K562 (cell line): ENCODE data around the gene DLGAP1. TPM values are rescaled to one million over a fixed set of nuclear protein-coding genes. Genes with fewer than 3 reads are reported as not detected.

Experiments used
- CEBPB ChIP-seq: fragments of 450-650 bp; IDR thresholded peaks from 2 replicates; pipeline ENCODE4 v1.6.1; 2016; ENCODE audit warnings: missing genetic modification characterization, missing compliant biosample characterization
- CHD1 ChIP-seq: fragments of 200-600 bp; sonication (generic); IDR thresholded peaks from one replicate; pipeline ENCODE4 v1.6.1; 2012; ENCODE audit warnings: mild to moderate bottlenecking, moderate library complexity, low read length, inconsistent platforms
- CREBBP ChIP-seq: IDR thresholded peaks from one replicate; pipeline ENCODE4 v1.6.1; 2012; ENCODE audit warnings: low read depth, mild to moderate bottlenecking, control low read depth, inconsistent platforms, low read length
- DACH1 ChIP-seq: fragments of 450-650 bp; IDR thresholded peaks from 2 replicates; pipeline ENCODE4 v1.6.1; 2018; ENCODE audit not compliant: partially characterized antibody
- NRF1 ChIP-seq, 2 experiments: fragments of 450-650 bp; IDR thresholded peaks in 1 of 2; conservative IDR thresholded peaks in 1 of 2; 2 replicates each; pipeline ENCODE4 v1.6.1; 2014; ENCODE audit warnings: mild to moderate bottlenecking in 2 of 2
- SIN3A ChIP-seq, 2 experiments: fragments of 150-350 bp in 1 of 2; IDR thresholded peaks; 2 replicates each; pipeline ENCODE4 v1.6.1; 2011 to 2016; ENCODE audit warnings: borderline replicate concordance in 2 of 2, low read depth in 2 of 2, low read length in 2 of 2, mild to moderate bottlenecking in 2 of 2, moderate library complexity in 2 of 2; ENCODE audit not compliant: control insufficient read depth in 1 of 2
- ZNF354B ChIP-seq: fragments of 250-450 bp; sonication (Bioruptor Pico); IDR thresholded peaks from 2 replicates; pipeline ENCODE4 v1.4.0; 2020
- polyA plus RNA-seq, 8 experiments: library from polyadenylated mRNA; depleted of rRNA in 4 of 8; stranded (reverse) in 5 of 8; unstranded in 3 of 8; fragments of >200 nt; fragmentation: Nextera tagmentation in 2 of 8; fragmentation: Illumina TruSeq in 1 of 8; extraction: Ambion mirVana in 2 of 8; extraction: Trizol in 1 of 8; gene quantifications; 2 replicates each; pipeline versions ENCODE4 v1.2.1 to v1.2.3, GENCODE V29; 2011 to 2014; ENCODE audit warnings: inconsistent platforms in 1 of 8, missing spikeins in 1 of 8
- total RNA-seq, 7 experiments: library from RNA; depleted of rRNA in 6 of 7; stranded (reverse); fragments of >200 nt in 6 of 7; fragmentation: Illumina TruSeq in 2 of 7; extraction: Trizol in 2 of 7; gene quantifications; 2 replicates each; pipeline versions ENCODE4 v1.2.1 to v1.2.3, GENCODE V29; 2011 to 2021; ENCODE audit warnings: low replicate concordance in 1 of 7
- TF ChIP-seq, protein P1 (sequence below): fragments of 250-450 bp; sonication (Bioruptor Pico); IDR thresholded peaks from 2 replicates; pipeline ENCODE4 v1.5.0; 2020; ENCODE audit warnings: mild to moderate bottlenecking, borderline replicate concordance
- TF ChIP-seq, protein P2 (sequence below): fragments of 250-450 bp; sonication (Bioruptor Pico); IDR thresholded peaks from 2 replicates; pipeline ENCODE4 v1.5.0; 2021
- TF ChIP-seq, protein P3 (sequence below): fragments of 450-650 bp; IDR thresholded peaks from 2 replicates; pipeline ENCODE4 v1.6.1; 2016
- TF ChIP-seq, protein P4 (sequence below): sonication (generic); formaldehyde crosslinking; IDR thresholded peaks from 2 replicates; pipeline ENCODE4 v1.8.0; 2022; ENCODE audit warnings: mild to moderate bottlenecking, missing genetic modification reagents
- TF ChIP-seq, protein P5 (sequence below): sonication (generic); formaldehyde crosslinking; IDR thresholded peaks from 2 replicates; pipeline ENCODE4 v1.8.0; 2022; ENCODE audit warnings: mild to moderate bottlenecking, missing genetic modification reagents
- TF ChIP-seq, protein P6 (sequence below): fragments of 450-650 bp; IDR thresholded peaks from 2 replicates; pipeline ENCODE4 v1.6.1; 2016; ENCODE audit warnings: antibody characterized with exemption
- TF ChIP-seq, protein P7 (sequence below): fragments of 450-650 bp; conservative IDR thresholded peaks from 2 replicates; pipeline ENCODE4 v1.6.1; 2016; ENCODE audit warnings: missing genetic modification characterization, low read depth, mild to moderate bottlenecking, control low read depth, missing compliant biosample characterization

DLGAP1 gene
- total and polyA plus RNA-seq, 9 of the 15 experiments (the other 6 are each of a cell fraction or from before 2014, with no cell fraction given), result 0.04 to 0.22 (median 0.08) TPM

DNA sequence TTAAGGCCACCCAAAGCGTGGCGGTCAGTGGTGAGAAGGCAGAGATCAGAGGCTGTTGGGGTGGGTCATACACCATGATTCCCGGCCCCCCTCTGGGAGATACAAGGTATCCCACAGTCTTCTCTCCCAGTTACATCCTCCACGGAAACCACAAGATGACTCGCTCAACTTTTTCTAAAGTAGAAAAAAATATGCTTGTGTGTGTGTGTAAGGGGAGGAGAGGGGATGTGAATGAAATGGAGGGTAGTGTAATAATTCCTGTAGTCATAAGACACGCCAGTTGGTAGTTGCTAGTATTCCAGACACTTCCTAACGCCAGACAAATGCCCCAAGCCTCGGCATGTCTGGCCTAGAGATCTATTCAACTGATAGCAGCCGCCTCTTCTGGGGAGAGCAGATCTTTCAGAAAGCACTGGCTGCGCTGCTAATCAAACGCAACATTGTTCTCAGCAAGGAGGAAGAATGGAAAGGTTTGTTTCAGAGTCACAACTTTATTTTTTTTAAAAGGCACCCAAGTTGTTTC lies 861.7 kb downstream of the DLGAP1 start (continued):
- no peak for TF ChIP-seq SIN3A (IDR thresholded peaks at IDR 0.05; ENCODE audit: borderline replicate concordance in 2 of 2, control insufficient read depth in 1 of 2, low read depth in 2 of 2, low read length in 2 of 2)
- TF ChIP-seq NRF1 (conservative IDR thresholded peaks at IDR 0.05 in 1 of 2, IDR thresholded peaks at IDR 0.05 in 1 of 2), result no peak
- TF ChIP-seq, protein P1, sequence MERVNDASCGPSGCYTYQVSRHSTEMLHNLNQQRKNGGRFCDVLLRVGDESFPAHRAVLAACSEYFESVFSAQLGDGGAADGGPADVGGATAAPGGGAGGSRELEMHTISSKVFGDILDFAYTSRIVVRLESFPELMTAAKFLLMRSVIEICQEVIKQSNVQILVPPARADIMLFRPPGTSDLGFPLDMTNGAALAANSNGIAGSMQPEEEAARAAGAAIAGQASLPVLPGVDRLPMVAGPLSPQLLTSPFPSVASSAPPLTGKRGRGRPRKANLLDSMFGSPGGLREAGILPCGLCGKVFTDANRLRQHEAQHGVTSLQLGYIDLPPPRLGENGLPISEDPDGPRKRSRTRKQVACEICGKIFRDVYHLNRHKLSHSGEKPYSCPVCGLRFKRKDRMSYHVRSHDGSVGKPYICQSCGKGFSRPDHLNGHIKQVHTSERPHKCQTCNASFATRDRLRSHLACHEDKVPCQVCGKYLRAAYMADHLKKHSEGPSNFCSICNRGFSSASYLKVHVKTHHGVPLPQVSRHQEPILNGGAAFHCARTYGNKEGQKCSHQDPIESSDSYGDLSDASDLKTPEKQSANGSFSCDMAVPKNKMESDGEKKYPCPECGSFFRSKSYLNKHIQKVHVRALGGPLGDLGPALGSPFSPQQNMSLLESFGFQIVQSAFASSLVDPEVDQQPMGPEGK (CRISPR knock-in tag), result no peak
- no peak for TF ChIP-seq ZNF354B (CRISPR knock-in tag)
- TF ChIP-seq, protein P2, sequence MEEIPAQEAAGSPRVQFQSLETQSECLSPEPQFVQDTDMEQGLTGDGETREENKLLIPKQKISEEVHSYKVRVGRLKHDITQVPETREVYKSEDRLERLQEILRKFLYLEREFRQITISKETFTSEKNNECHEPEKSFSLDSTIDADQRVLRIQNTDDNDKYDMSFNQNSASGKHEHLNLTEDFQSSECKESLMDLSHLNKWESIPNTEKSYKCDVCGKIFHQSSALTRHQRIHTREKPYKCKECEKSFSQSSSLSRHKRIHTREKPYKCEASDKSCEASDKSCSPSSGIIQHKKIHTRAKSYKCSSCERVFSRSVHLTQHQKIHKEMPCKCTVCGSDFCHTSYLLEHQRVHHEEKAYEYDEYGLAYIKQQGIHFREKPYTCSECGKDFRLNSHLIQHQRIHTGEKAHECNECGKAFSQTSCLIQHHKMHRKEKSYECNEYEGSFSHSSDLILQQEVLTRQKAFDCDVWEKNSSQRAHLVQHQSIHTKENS (CRISPR knock-in tag), result no peak
- TF ChIP-seq, protein P3, sequence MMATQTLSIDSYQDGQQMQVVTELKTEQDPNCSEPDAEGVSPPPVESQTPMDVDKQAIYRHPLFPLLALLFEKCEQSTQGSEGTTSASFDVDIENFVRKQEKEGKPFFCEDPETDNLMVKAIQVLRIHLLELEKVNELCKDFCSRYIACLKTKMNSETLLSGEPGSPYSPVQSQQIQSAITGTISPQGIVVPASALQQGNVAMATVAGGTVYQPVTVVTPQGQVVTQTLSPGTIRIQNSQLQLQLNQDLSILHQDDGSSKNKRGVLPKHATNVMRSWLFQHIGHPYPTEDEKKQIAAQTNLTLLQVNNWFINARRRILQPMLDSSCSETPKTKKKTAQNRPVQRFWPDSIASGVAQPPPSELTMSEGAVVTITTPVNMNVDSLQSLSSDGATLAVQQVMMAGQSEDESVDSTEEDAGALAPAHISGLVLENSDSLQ, result no peak
- TF ChIP-seq CHD1, result no peak
- no peak for TF ChIP-seq CREBBP
- TF ChIP-seq, protein P4, sequence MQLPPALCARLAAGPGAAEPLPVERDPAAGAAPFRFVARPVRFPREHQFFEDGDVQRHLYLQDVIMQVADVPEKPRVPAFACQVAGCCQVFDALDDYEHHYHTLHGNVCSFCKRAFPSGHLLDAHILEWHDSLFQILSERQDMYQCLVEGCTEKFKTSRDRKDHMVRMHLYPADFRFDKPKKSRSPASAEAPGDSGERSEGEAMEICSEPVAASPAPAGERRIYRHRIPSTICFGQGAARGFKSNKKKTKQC, result no peak
- TF ChIP-seq, protein P5, sequence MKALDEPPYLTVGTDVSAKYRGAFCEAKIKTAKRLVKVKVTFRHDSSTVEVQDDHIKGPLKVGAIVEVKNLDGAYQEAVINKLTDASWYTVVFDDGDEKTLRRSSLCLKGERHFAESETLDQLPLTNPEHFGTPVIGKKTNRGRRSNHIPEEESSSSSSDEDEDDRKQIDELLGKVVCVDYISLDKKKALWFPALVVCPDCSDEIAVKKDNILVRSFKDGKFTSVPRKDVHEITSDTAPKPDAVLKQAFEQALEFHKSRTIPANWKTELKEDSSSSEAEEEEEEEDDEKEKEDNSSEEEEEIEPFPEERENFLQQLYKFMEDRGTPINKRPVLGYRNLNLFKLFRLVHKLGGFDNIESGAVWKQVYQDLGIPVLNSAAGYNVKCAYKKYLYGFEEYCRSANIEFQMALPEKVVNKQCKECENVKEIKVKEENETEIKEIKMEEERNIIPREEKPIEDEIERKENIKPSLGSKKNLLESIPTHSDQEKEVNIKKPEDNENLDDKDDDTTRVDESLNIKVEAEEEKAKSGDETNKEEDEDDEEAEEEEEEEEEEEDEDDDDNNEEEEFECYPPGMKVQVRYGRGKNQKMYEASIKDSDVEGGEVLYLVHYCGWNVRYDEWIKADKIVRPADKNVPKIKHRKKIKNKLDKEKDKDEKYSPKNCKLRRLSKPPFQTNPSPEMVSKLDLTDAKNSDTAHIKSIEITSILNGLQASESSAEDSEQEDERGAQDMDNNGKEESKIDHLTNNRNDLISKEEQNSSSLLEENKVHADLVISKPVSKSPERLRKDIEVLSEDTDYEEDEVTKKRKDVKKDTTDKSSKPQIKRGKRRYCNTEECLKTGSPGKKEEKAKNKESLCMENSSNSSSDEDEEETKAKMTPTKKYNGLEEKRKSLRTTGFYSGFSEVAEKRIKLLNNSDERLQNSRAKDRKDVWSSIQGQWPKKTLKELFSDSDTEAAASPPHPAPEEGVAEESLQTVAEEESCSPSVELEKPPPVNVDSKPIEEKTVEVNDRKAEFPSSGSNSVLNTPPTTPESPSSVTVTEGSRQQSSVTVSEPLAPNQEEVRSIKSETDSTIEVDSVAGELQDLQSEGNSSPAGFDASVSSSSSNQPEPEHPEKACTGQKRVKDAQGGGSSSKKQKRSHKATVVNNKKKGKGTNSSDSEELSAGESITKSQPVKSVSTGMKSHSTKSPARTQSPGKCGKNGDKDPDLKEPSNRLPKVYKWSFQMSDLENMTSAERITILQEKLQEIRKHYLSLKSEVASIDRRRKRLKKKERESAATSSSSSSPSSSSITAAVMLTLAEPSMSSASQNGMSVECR (CRISPR knock-in tag), result peak; percentile 58; the same call in 1 of the 2 replicates
- TF ChIP-seq, protein P6, sequence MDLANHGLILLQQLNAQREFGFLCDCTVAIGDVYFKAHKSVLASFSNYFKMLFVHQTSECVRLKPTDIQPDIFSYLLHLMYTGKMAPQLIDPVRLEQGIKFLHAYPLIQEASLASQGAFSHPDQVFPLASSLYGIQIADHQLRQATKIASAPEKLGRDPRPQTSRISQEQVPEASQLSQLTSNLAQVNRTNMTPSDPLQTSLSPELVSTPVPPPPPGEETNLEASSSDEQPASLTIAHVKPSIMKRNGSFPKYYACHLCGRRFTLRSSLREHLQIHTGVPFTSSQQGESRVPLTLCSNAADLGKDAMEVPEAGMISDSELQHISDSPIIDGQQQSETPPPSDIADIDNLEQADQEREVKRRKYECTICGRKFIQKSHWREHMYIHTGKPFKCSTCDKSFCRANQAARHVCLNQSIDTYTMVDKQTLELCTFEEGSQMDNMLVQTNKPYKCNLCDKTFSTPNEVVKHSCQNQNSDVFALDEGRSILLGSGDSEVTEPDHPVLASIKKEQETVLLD, result no peak
- TF ChIP-seq DACH1, result no peak
- no peak for TF ChIP-seq CEBPB (tag)
- TF ChIP-seq, protein P7, sequence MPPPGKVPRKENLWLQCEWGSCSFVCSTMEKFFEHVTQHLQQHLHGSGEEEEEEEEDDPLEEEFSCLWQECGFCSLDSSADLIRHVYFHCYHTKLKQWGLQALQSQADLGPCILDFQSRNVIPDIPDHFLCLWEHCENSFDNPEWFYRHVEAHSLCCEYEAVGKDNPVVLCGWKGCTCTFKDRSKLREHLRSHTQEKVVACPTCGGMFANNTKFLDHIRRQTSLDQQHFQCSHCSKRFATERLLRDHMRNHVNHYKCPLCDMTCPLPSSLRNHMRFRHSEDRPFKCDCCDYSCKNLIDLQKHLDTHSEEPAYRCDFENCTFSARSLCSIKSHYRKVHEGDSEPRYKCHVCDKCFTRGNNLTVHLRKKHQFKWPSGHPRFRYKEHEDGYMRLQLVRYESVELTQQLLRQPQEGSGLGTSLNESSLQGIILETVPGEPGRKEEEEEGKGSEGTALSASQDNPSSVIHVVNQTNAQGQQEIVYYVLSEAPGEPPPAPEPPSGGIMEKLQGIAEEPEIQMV (tag), result no peak
